ENCODE results near the gene MRPS26.

- TF ChIP-seq, protein P1, sequence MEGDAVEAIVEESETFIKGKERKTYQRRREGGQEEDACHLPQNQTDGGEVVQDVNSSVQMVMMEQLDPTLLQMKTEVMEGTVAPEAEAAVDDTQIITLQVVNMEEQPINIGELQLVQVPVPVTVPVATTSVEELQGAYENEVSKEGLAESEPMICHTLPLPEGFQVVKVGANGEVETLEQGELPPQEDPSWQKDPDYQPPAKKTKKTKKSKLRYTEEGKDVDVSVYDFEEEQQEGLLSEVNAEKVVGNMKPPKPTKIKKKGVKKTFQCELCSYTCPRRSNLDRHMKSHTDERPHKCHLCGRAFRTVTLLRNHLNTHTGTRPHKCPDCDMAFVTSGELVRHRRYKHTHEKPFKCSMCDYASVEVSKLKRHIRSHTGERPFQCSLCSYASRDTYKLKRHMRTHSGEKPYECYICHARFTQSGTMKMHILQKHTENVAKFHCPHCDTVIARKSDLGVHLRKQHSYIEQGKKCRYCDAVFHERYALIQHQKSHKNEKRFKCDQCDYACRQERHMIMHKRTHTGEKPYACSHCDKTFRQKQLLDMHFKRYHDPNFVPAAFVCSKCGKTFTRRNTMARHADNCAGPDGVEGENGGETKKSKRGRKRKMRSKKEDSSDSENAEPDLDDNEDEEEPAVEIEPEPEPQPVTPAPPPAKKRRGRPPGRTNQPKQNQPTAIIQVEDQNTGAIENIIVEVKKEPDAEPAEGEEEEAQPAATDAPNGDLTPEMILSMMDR (IDR thresholded peaks at IDR 0.05): no peak
- TF ChIP-seq POLR2A (IDR thresholded peaks at IDR 0.05): no peak
These were observed 3.2 kb upstream of the MRPS26 start for GRCh38 chr20:3042625-3043024.

Measured in Peyer's patch (tissue), 4 donors.